Activated T-cell treated with anti-CD3 and anti-CD28 coated beads, Interleukin-2, amount 50 U/mL, for 24 hours (primary cell): Measurements from ENCODE around the gene PKN2.

Experiments used
- DNase-seq: peaks from one replicate; pipeline ENCODE4 v3.0.0-alpha.2; 2020
- H3K27ac Mint-ChIP-seq: 2 replicates; pipeline ENCODE4 v1.8.0; 2020; ENCODE audit warnings: mild to moderate bottlenecking, mixed read lengths
- H3K27me3 Mint-ChIP-seq: 2 replicates; pipeline ENCODE4 v1.8.0; 2020; ENCODE audit warnings: mixed read lengths
- H3K36me3 Mint-ChIP-seq: 2 replicates; pipeline ENCODE4 v1.8.0; 2020; ENCODE audit warnings: low read depth, mixed read lengths
- H3K4me1 Mint-ChIP-seq: 2 replicates; pipeline ENCODE4 v1.8.0; 2020; ENCODE audit warnings: low read depth, mixed read lengths
- H3K4me3 Mint-ChIP-seq: 2 replicates; pipeline ENCODE4 v1.8.0; 2020; ENCODE audit warnings: mild to moderate bottlenecking, moderate library complexity, mixed read lengths
- H3K9me3 Mint-ChIP-seq: 2 replicates; pipeline ENCODE4 v1.8.0; 2020; ENCODE audit warnings: mixed read lengths

Gene PKN2

GRCh38 chr1:88774151-88774556, 90.1 kb downstream of the PKN2 start:
- peak overlapping the region; percentile 82 for H3K27ac Mint-ChIP-seq
- H3K36me3 Mint-ChIP-seq, result peaks cover 85% of the 10 kb centered on the region
- no peak overlapping the region for H3K4me3 Mint-ChIP-seq
- no peaks in the 10 kb centered on the region for H3K9me3 Mint-ChIP-seq
- H3K4me1 Mint-ChIP-seq, result peaks cover 22% of the 10 kb centered on the region
- H3K27me3 Mint-ChIP-seq, result no peaks in the 10 kb centered on the region
- no peak for DNase-seq

- peaks cover 79% of the 10 kb centered on the region for H3K36me3 Mint-ChIP-seq
- DNase-seq, result no peak
- peaks cover 22% of the 10 kb centered on the region for H3K4me1 Mint-ChIP-seq
- no peaks in the 10 kb centered on the region for H3K9me3 Mint-ChIP-seq
- no peaks in the 10 kb centered on the region for H3K27me3 Mint-ChIP-seq
- no peak overlapping the region for H3K27ac Mint-ChIP-seq
- H3K4me3 Mint-ChIP-seq, result no peak overlapping the region
These were observed 93.6 kb downstream of the PKN2 start for GRCh38 chr1:88777604-88778149.

GRCh38 chr1:88779880-88780279, 95.8 kb downstream of the PKN2 start:
- Mint-ChIP-seq H3K27ac (no peak overlapping the region), H3K36me3 (peaks cover 75% of the 10 kb centered on the region), H3K4me3 (no peak overlapping the region), H3K27me3 (no peaks in the 10 kb centered on the region), H3K9me3 (no peaks in the 10 kb centered on the region), H3K4me1 (peaks cover 4% of the 10 kb centered on the region)
- no peak for DNase-seq

- Mint-ChIP-seq H3K4me1 (peaks cover 1% of the 10 kb centered on the region), H3K36me3 (peaks cover 75% of the 10 kb centered on the region), H3K4me3 (no peak overlapping the region), H3K9me3 (no peaks in the 10 kb centered on the region), H3K27ac (no peak overlapping the region), H3K27me3 (no peaks in the 10 kb centered on the region)
- no peak for DNase-seq
These were observed 96.4 kb downstream of the PKN2 start for GRCh38 chr1:88780485-88780884.

DNA sequence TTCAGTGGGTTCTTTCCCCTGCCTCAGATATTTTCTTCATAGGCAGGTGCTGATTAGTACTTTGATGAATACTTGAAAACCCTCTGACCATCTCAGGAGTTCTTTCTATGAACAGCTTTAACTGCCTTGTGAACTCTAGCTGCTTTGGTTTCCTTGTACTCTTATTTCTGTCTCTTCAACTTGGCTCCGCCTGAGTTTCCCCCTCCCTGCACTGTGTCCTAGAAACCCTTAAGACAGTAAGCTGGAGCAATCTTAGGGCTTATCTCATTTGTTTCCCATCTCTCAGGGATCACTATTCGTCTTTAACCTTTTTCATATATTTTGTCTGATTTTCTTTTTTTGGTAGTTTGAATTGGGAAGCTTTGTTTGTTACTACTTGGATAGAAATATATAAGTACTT, 99.1 kb downstream of the PKN2 start:
- DNase-seq, result no peak
- Mint-ChIP-seq H3K27me3 (no peaks in the 10 kb centered on the region), H3K4me3 (no peak overlapping the region), H3K9me3 (no peaks in the 10 kb centered on the region), H3K36me3 (peaks cover 74% of the 10 kb centered on the region), H3K4me1 (peaks cover 5% of the 10 kb centered on the region), H3K27ac (no peak overlapping the region)

DNA sequence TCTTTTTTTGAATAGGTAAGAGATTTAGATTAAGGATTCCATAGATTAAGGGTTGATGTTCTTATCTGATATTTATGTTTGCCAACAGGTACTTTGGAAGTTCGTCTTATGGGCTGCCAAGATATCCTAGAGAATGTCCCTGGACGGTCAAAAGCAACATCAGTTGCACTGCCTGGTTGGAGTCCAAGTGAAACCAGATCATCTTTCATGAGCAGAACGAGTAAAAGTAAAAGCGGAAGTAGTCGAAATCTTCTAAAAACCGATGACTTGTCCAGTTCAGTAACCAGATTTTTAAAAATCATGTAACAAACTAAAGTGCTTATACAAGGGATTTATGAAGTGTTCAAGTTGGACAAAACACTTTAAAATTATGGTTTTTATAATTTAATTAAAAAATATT, 100.5 kb downstream of the PKN2 start:
- no peaks in the 10 kb centered on the region for H3K9me3 Mint-ChIP-seq
- H3K36me3 Mint-ChIP-seq, result peaks cover 70% of the 10 kb centered on the region
- H3K27ac Mint-ChIP-seq, result no peak overlapping the region
- no peak for DNase-seq
- no peak overlapping the region for H3K4me3 Mint-ChIP-seq
- no peaks in the 10 kb centered on the region for H3K27me3 Mint-ChIP-seq
- H3K4me1 Mint-ChIP-seq, result peaks cover 3% of the 10 kb centered on the region

DNA sequence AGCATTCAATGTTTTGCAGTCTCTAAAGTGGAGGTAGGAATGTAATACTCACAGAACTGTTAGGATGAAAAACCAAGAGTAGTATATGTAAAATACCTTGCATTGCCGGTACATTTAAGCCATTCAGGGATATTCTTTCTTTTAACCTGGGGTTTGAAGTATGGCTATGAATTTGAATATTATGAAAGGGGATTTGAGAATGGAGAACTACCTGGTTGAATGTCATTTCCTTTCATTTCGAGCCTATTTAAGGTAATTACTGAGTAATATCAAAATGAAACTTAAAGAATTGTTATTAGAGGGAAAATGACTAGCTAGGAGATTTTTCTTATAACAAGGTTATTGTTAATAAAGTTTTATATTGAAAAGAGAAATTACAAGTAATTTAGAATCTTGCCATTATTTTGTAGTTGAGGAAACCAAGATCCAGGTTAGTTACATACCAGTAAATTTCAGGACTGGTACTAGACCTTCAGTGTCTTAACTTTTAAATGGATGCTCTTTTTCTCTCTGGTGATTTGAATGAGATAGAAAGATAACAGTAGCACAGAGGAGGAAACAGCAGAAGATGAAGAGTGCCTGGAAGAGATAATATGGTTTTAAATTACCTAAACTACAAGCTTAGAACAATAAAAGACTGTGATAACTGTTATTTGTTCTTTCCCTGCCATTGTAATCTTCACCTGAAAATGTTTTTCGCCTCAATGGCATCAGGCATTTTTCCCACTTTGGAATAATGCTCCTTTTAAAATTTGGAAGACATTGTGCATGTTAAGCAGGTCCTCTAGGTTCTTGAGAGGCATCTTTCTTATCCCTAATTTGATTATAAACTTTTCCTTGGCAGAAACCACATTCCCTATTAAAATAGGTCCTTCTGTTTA, 103.2 kb downstream of the PKN2 start:
- H3K27me3 Mint-ChIP-seq, result no peaks in the 10 kb centered on the region
- no peak for DNase-seq
- no peaks in the 10 kb centered on the region for H3K9me3 Mint-ChIP-seq
- H3K4me1 Mint-ChIP-seq, result peaks cover 8% of the 10 kb centered on the region
- no peak overlapping the region for H3K4me3 Mint-ChIP-seq
- no peak overlapping the region for H3K27ac Mint-ChIP-seq
- H3K36me3 Mint-ChIP-seq, result peaks cover 84% of the 10 kb centered on the region

DNA sequence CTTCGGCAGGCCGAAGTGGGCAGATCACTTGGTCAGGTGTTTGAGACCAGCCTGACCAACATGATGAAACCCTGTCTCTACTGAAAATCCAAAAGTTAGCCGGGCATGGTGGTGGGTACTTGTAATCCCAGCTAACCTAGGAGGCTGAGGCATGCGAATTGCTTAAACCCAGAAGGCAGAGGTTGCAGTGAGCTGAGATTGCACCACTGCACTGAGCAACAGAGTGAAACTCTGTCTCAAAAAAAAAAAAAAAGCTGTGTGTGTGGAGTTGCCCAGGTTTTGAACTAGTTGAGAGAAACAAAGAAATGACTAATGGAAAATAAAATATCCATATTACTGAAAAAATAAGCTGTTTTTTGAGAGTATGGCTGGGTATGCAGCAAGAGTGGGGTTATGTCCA, 107.1 kb downstream of the PKN2 start:
- H3K36me3 Mint-ChIP-seq, result peaks cover 85% of the 10 kb centered on the region
- H3K27ac Mint-ChIP-seq, result peak overlapping the region; percentile 29
- H3K4me1 Mint-ChIP-seq, result peaks cover 8% of the 10 kb centered on the region
- no peak overlapping the region for H3K4me3 Mint-ChIP-seq
- H3K9me3 Mint-ChIP-seq, result no peaks in the 10 kb centered on the region
- H3K27me3 Mint-ChIP-seq, result no peaks in the 10 kb centered on the region
- no peak for DNase-seq

- no peaks in the 10 kb centered on the region for H3K27me3 Mint-ChIP-seq
- peaks cover 2% of the 10 kb centered on the region for H3K9me3 Mint-ChIP-seq
- H3K4me3 Mint-ChIP-seq, result no peak overlapping the region
- H3K4me1 Mint-ChIP-seq, result peaks cover 11% of the 10 kb centered on the region
- no peak for DNase-seq
- H3K27ac Mint-ChIP-seq, result peak overlapping the region; percentile 11
- H3K36me3 Mint-ChIP-seq, result peaks cover 78% of the 10 kb centered on the region
These were observed 115.4 kb downstream of the PKN2 start for GRCh38 chr1:88799491-88799890.

- Mint-ChIP-seq H3K36me3 (peaks cover 76% of the 10 kb centered on the region), H3K27me3 (no peaks in the 10 kb centered on the region), H3K4me1 (peaks cover 11% of the 10 kb centered on the region), H3K27ac (no peak overlapping the region), H3K9me3 (peaks cover 2% of the 10 kb centered on the region), H3K4me3 (no peak overlapping the region)
- DNase-seq, result no peak
These were observed 116.4 kb downstream of the PKN2 start for GRCh38 chr1:88800382-88801051.

- H3K36me3 Mint-ChIP-seq, result peaks cover 76% of the 10 kb centered on the region
- H3K4me3 Mint-ChIP-seq, result no peak overlapping the region
- H3K27ac Mint-ChIP-seq, result no peak overlapping the region
- no peaks in the 10 kb centered on the region for H3K27me3 Mint-ChIP-seq
- H3K9me3 Mint-ChIP-seq, result peaks cover 2% of the 10 kb centered on the region
- no peak for DNase-seq
- peaks cover 11% of the 10 kb centered on the region for H3K4me1 Mint-ChIP-seq
These were observed 117.6 kb downstream of the PKN2 start for GRCh38 chr1:88801575-88802208.

DNA sequence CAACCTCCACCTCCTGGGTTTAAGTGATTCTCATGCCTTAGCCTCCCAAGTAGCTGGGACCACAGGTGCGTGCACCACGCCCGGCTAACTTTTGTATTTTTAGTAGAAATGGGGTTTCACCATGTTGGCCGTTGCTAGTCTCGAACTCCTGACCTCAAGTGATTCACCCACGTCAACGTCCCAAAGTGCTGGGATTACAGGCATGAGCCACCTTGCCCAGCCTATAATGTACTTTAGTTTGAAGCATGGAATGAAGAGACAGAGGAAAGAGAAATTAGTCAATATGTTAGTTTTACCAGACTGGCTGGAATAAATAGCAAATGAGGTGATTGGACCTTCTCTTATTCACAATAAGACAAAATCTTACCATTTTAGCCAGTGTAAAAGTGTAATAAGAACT, 118.3 kb downstream of the PKN2 start:
- H3K27me3 Mint-ChIP-seq, result no peaks in the 10 kb centered on the region
- no peak for DNase-seq
- peaks cover 11% of the 10 kb centered on the region for H3K4me1 Mint-ChIP-seq
- no peak overlapping the region for H3K4me3 Mint-ChIP-seq
- H3K36me3 Mint-ChIP-seq, result peaks cover 73% of the 10 kb centered on the region
- peaks cover 2% of the 10 kb centered on the region for H3K9me3 Mint-ChIP-seq
- no peak overlapping the region for H3K27ac Mint-ChIP-seq

GRCh38 chr1:88802950-88803349, 118.9 kb downstream of the PKN2 start:
- Mint-ChIP-seq H3K4me3 (no peak overlapping the region), H3K4me1 (peaks cover 11% of the 10 kb centered on the region), H3K36me3 (peaks cover 74% of the 10 kb centered on the region), H3K27me3 (no peaks in the 10 kb centered on the region), H3K27ac (peak overlapping the region; percentile 6), H3K9me3 (peaks cover 2% of the 10 kb centered on the region)
- no peak for DNase-seq

DNA sequence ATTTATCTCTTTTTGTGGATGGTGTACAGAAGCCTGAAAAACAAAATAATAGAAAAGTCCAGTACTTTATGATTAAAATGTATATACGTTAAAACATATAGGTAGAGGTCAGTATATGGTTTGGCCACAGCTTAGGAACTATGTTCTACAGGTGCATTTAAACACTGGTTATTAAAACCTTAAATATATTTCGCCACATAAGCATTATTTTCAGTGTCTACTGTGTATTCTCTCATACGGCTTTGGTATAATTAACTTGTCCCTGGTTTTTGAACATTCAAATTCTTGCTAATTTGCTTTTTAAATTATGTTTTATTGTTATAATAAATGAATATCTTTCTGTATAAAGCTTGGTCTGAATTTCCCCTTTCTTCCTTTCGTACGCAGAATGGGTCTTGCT, 119.4 kb downstream of the PKN2 start:
- H3K9me3 Mint-ChIP-seq, result peaks cover 2% of the 10 kb centered on the region
- peaks cover 72% of the 10 kb centered on the region for H3K36me3 Mint-ChIP-seq
- no peak overlapping the region for H3K27ac Mint-ChIP-seq
- no peaks in the 10 kb centered on the region for H3K27me3 Mint-ChIP-seq
- DNase-seq, result no peak
- no peak overlapping the region for H3K4me3 Mint-ChIP-seq
- H3K4me1 Mint-ChIP-seq, result peaks cover 11% of the 10 kb centered on the region
